Body of pancreas (tissue), 4 donors: ENCODE results near the gene FERD3L. TPM values are rescaled to one million over a fixed set of nuclear protein-coding genes. Genes with fewer than 3 reads are reported as not detected.
A peak's percentile ranks its signal among the peaks of the same experiment; 100 is the strongest.

Source experiments
- ATAC-seq: fragments of 150-250 bp; one replicate; pipeline ENCODE4 v1.9.1; 2016
- DNase-seq, 4 donors: peaks; one replicate each; pipeline ENCODE4 v3.0.0-alpha.2; 2019
- H3K27ac ChIP-seq, 4 donors: fragments of 200-600 bp; sonication (generic); 1 replicate in 3 of 4; 2 replicates in 1 of 4; pipeline versions ENCODE4 v1.5.1 to v1.6.1; 2016 to 2019; ENCODE audit warnings: mild to moderate bottlenecking in 1 of 4, mixed read lengths in 1 of 4, moderate library complexity in 1 of 4
- H3K27me3 ChIP-seq, 2 donors: fragments of 200-600 bp; sonication (generic); one replicate each; pipeline ENCODE4 v1.6.0; 2016; ENCODE audit warnings: mild to moderate bottlenecking in 1 of 2
- H3K36me3 ChIP-seq, 2 donors: fragments of 200-600 bp; sonication (generic); replicated peaks in 1 of 2; 2 replicates each; pipeline ENCODE4 v1.5.1; 2016; ENCODE audit warnings: low read depth in 2 of 2; ENCODE audit not compliant: insufficient read depth in 1 of 2
- H3K4me1 ChIP-seq: fragments of 200-600 bp; sonication (generic); one replicate; pipeline ENCODE4 v1.6.0; 2016
- H3K4me3 ChIP-seq, 2 donors: fragments of 200-600 bp; sonication (generic); 1 replicate in 1 of 2; 2 replicates in 1 of 2; pipeline ENCODE4 v1.5.1; 2016 to 2019
- H3K9me3 ChIP-seq, 3 donors: fragments of 200-600 bp; sonication (generic); 1 replicate in 2 of 3; 2 replicates in 1 of 3; pipeline ENCODE4 v1.5.1; 2016
- CTCF ChIP-seq, 7 experiments: fragments of 450-650 bp in 4 of 7; fragments of 200-600 bp in 3 of 7; sonication (generic) in 3 of 7; IDR thresholded peaks; one replicate each; pipeline ENCODE4 v1.5.1; 2016 to 2019; ENCODE audit warnings: antibody characterized with exemption in 7 of 7
- POLR2A ChIP-seq, 3 donors: fragments of 450-650 bp; IDR thresholded peaks; one replicate each; pipeline ENCODE4 v1.6.1; 2016; ENCODE audit warnings: antibody characterized with exemption in 3 of 3, mild to moderate bottlenecking in 2 of 3
- WGBS, 2 donors: methylation state at CpG; one replicate each; pipeline ENCODE4 v1.1.5; 2017; 5-methylcytosine and 5-hydroxymethylcytosine counted together
- intact Hi-C: fragments of 100-400 bp; cut with DNase I; formaldehyde crosslinking; loops from one replicate; pipeline ENCODE4 v1.15.1; 2023
- total RNA-seq, 2 donors: library from RNA; depleted of rRNA; stranded (reverse); fragments of >200 nt; gene quantifications; one replicate each; pipeline ENCODE4 v1.1.0, GENCODE V29; 2016

FERD3L gene
- total RNA-seq, 2 donors from 2014 or later: not detected

GRCh38 chr7:19121977-19122588, 23.1 kb downstream of the FERD3L start:
- H3K27me3 ChIP-seq: peaks cover 0 to 17% of the 10 kb centered on the region in 2 donors
- WGBS, 2 donors: 19 to 28% methylated on average over 2 of the region's 2 CpGs
- ATAC-seq (no peak), DNase-seq (no peak)
- peaks cover 14% of the 10 kb centered on the region for H3K4me1 ChIP-seq
- TF ChIP-seq POLR2A (IDR thresholded peaks at IDR 0.05): no peak
- TF ChIP-seq CTCF (IDR thresholded peaks at IDR 0.05): peak in 4 of 7 experiments; percentile 2 to 18 (median 12)
- H3K36me3 ChIP-seq: no peaks in the 10 kb centered on the region
- no peaks in the 10 kb centered on the region for H3K9me3 ChIP-seq
- intact Hi-C loops: no loop called here
- H3K4me3 ChIP-seq: no peak overlapping the region
- H3K27ac ChIP-seq: no peak overlapping the region

- H3K9me3 ChIP-seq: no peaks in the 10 kb centered on the region
- DNase-seq (no peak), ATAC-seq (no peak)
- intact Hi-C loops: no loop called here
- peaks cover 27% of the 10 kb centered on the region for H3K4me1 ChIP-seq
- no peaks in the 10 kb centered on the region for H3K36me3 ChIP-seq
- H3K27ac ChIP-seq: no peak overlapping the region
- 10 to 12% methylated on average over 10 of the region's 10 CpGs for WGBS, 2 donors
- TF ChIP-seq POLR2A (IDR thresholded peaks at IDR 0.05) (no peak), CTCF (IDR thresholded peaks at IDR 0.05) (no peak)
- H3K4me3 ChIP-seq: no peak overlapping the region
- H3K27me3 ChIP-seq: peaks cover 0 to 25% of the 10 kb centered on the region in 2 donors
Measured at GRCh38 chr7:19119870-19120486, 25.2 kb downstream of the FERD3L start.

GRCh38 chr7:19119372-19119771, 25.8 kb downstream of the FERD3L start:
- Histone ChIP-seq H3K4me3 (no peak overlapping the region), H3K9me3 (no peaks in the 10 kb centered on the region), H3K4me1 (peaks cover 27% of the 10 kb centered on the region), H3K27me3 (peaks cover 0 to 30% of the 10 kb centered on the region in 2 donors), H3K27ac (no peak overlapping the region), H3K36me3 (no peaks in the 10 kb centered on the region)
- no peak for ATAC-seq
- intact Hi-C loops: no loop called here
- 9 to 16% methylated on average over 8 of the region's 8 CpGs for WGBS, 2 donors
- no peak for DNase-seq
- no peak for TF ChIP-seq POLR2A (IDR thresholded peaks at IDR 0.05)
- TF ChIP-seq CTCF (IDR thresholded peaks at IDR 0.05): no peak

- WGBS, 2 donors: 5 to 9% methylated on average over 20 to 28 of the region's 28 CpGs
Measured at GRCh38 chr7:19118636-19119371, 26.4 kb downstream of the FERD3L start.

More at GRCh38 chr7:19118636-19119371, 26.4 kb downstream of the FERD3L start:
- Histone ChIP-seq H3K9me3 (no peaks in the 10 kb centered on the region), H3K27me3 (peaks cover 0 to 30% of the 10 kb centered on the region in 2 donors), H3K27ac (no peak overlapping the region), H3K4me1 (peaks cover 27% of the 10 kb centered on the region), H3K4me3 (no peak overlapping the region), H3K36me3 (no peaks in the 10 kb centered on the region)
- ATAC-seq (no peak), DNase-seq (no peak)
- intact Hi-C loops: no loop called here
- no peak for TF ChIP-seq POLR2A (IDR thresholded peaks at IDR 0.05)
- no peak for TF ChIP-seq CTCF (IDR thresholded peaks at IDR 0.05)
